Measurements from ENCODE around the gene DHRS12. TPM values are rescaled to one million over a fixed set of nuclear protein-coding genes. Genes with fewer than 3 reads are reported as not detected.

Gene DHRS12, protein sequence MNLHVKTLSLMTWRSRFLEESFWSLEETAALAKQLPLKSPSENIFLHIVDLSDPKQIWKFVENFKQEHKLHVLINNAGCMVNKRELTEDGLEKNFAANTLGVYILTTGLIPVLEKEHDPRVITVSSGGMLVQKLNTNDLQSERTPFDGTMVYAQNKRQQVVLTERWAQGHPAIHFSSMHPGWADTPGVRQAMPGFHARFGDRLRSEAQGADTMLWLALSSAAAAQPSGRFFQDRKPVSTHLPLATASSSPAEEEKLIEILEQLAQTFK
- 5.4 and 17.8 TPM in 2 replicates for polyA plus RNA-seq (2014; cell fraction: cytosol; rRNA removed)
- polyA plus RNA-seq (2014; cell fraction: nucleus; rRNA removed) = 3.5 and 4.6 TPM in 2 replicates

DNA sequence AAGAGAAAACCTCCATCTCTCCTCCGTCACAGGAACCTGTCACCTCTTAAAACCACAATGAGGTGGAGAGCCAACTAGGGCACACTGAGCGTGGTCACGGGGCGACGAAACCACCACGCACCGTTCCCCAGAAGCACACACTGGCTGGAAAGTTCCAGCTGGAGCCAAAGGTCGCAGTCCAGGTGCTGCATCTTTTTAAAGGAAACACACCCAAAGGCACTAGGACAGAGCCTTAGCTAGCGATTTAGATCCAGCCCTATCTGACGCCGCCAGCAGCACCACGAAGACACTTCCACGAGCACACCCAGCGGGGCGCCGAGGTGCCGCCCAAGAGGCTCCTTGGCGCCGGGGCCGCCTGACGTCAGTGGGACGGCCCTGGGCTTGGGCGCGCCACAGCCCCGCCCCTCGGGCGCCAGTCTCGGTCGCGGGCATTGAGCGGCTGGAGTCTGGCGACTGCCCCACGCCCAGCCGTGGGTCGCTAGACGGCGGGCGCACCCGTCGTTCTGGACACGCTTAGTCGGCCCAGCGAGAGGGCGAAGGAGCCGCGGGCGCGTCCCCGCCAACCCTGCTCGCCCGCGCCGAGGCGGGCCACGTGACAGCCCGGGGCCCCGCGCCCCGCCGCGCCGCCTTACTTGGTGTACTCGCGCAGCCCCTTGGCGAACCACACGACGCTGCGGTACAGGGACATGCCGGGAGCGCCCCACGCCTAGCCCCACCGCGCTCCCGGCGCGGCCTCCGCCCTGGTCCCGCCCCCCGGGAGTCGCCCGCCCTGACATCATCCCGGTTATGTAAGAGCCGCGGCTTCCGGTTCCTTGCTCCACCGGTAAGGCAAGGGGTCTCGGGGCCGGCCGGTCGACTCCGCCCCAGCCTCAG is at the start of gene DHRS12:
TSS of gene DHRS12 (minus strand) at position 742 of the 873 bp plus-strand sequence. CDS start 4,504 bp downstream, outside the sequence.
- DNase-seq (ENCODE audit: low spot score) = peak; percentile 80

DNA sequence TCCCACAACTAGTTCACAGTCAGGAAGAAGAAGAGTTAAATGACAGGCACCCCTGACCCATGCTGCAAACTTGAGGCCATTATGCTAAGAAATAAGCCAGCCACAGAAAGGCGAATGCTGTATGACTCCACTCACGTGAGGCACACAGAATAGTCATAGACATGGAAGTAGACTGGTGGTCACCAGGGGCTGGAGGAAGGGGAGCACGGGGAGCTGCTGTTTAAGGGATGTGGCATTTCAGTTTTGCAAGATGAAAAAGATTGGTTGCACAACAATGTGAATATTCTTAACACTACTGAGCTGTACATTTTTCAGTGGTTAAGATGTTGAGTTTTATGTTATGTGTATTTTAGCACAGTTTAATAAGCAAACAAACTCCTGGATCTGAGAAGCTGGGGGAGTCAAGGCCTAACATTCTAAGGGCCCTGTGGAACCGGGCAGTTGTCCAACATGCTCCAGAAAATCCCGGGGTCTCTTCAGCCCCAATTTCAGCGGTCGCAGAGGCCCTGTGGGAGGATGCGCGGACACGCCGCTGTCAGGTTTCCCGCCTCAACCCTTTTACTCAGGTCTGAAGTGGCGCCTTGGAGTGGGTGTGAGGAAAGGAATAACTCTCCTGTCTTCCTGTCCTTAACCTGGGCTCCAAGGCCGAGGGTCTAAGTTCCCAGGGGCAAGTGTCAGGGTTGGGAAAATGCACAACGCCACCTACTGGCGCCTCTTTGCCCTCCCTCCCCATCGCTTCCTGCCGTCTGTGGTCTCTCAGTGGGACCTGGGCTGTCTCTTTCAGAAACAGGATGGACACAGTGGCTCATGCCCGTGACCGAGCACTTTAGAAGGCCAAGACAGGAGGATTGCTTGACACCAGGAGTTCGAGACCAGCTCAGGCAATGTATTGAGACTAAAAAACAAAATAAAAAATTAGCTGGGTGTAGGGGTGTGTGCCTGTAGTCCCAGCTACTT is 45.5 kb upstream of the DHRS12 start:
- DNase-seq (ENCODE audit: low spot score) = peak; percentile 54

DNA sequence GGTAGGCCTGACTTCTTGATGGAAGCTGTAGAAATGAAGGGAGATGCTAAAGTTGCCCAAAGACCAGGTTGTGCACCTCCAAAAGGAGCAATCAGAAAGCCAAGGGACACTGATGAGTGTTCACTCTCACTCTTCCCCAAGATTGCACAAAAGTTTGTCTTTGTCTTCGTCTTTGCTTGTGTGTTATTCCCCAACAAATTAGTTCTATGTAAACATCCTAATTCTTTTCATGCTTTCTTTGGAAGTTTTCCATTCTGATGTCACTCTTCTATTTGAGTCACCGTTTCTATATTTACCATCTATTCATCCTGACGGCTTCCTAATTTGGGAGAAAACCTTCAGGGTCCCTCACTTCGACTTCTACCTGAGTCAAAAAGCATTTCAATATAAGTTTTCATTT is 44.7 kb upstream of the DHRS12 start:
- DNase-seq (ENCODE audit: low spot score) = no peak

DNA sequence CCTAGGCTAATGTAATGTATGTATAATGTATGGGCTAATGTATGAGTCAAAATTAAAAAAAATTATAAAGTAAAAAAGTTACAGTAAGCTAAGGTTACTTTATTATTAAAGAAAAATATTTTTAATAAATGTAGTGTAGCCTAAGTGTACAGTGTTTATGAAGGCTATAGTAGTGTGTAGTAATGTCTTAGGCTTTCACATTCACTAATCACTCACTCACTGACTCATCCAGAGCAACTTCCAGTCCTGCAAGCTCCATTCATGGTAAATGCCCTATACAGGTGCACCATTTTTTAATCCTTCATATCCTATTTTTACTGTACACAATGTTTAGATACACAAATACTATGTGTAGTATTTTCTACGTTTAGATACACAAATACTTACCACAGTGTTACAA is 42.8 kb upstream of the DHRS12 start:
- DNase-seq (ENCODE audit: low spot score) = no peak

DNA sequence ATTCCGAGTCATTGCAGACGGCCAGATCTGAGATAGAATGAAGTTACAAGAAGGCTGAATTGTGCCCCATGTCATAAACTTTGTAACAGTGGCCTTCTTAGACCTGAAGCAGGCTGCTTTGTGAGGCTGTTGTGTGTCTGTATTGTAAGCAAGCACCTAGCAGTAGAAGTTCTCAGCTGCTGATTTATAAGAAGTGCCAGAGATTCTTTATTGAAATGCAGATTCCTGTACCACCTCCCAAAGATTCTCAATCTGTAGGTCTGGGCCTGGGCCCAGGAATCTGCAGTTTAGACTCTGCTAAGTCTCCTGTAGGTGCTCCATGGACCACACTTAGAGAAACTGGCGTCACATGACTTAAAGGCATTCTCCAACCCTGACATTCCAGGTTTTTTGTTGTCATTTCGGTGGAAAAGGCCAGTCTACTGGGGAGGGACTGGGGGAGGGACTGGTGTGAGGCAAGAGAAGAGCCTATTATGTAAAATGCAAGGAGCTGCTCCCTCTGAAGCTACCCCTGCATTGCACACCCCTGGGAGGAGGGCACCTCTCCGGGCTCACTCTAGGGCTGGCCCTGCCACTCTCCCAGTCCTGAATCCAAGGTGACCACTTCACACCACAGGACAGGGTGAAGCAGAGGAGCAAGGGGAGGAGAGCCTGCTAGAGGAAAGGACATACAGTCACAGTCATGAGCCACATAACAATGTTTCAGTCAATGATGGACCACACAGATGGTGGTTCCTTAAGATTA is 41.8 kb upstream of the DHRS12 start:
- DNase-seq (ENCODE audit: low spot score) = no peak

DNA sequence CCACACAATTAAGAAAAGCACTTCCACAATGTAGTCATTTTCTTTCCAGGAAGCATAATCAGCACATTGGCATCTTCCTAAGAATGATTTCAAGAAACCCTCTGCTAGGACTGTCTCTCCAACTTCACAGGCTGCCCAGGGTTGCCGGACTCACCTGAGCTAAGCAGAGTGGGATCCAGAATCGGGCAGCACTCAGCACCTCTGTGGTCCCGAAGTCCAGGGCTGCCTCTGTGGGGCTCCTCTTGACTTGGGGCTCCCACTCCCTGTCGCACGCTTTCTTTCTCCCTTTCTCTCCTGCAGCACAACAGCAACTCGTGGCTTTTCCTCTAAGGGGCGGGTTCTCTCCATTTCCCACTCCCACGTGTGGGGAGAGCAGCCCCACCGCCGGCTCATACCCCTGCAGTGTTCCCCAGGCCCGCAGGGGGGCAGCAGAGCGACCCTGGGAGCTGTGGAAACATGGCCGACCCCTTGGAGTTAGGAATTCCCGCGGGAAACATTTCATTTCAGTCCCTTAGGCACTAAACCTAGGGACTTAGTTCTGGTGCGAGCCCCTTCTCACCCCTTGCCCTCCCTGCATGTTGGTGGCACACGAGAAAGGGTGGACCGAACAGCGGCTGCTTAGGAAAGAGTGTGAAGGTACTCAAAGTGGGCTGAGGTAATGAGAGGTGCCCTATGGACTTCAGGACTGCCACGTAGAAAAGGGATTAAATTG is 41.1 kb upstream of the DHRS12 start, which contains the start of gene TMEM272:
TSS of gene TMEM272 (minus strand) at position 316 of the 712 bp plus-strand sequence. CDS start 6,647 bp downstream, outside the sequence.
- DNase-seq (ENCODE audit: low spot score) = peak; percentile 75

DNA sequence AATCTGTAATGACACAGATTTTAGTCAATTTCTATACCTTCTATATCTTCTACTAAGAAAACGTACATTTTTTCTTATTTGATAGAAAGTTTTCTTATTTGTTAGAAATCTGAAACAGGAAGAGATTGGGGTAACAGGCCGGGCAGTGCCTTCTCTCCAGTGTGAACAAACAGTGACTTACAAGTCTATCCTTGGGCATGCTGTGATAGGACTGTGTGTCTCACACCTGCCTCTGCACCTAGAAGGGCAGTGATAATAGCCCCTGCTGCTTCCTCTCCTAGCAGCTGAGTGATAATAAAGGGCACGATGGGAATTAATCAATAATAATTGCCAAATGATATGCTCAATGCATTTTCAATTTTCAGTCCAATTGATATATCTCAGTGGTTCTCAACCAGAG is 39.6 kb upstream of the DHRS12 start:
- no peak for DNase-seq (ENCODE audit: low spot score)

DNA sequence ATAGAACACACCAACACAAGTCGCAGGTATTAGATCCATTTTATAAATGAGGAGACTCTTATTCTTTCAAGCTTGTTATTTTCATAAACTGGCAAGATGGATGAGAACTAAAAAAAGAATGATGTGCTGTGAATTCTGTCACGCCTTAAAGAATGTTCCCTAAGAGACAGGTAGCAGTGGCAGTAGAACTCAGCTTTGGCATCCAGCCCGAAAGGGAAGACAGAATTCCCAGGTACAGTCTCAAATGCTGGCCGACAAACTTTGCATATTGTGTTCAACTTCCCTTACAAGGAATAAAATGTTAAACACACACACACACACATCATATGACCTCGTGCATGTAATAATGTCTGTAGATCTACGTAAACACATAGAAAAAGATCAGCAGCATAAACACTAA is 37.8 kb upstream of the DHRS12 start:
- no peak for DNase-seq (ENCODE audit: low spot score)

DNA sequence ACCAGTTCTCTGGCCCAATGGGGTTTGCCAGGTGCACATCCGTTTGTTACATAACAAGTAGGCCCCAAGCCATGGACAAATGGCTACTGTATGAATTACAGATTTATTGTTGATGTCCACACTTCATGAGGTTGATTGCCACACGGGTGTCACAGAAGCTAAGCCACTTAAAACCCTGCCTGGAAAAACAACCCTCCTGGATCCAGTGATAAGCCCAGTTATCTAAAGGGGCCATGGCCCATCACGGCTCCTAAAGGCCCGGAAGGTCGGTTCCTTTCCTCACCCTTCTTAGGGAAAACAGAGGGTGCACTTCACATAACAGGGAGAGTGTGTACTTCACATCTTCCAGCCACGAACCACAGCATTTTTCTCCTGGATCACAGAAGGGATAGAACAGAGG is 37.0 kb upstream of the DHRS12 start:
- DNase-seq (ENCODE audit: low spot score) = no peak

DNA sequence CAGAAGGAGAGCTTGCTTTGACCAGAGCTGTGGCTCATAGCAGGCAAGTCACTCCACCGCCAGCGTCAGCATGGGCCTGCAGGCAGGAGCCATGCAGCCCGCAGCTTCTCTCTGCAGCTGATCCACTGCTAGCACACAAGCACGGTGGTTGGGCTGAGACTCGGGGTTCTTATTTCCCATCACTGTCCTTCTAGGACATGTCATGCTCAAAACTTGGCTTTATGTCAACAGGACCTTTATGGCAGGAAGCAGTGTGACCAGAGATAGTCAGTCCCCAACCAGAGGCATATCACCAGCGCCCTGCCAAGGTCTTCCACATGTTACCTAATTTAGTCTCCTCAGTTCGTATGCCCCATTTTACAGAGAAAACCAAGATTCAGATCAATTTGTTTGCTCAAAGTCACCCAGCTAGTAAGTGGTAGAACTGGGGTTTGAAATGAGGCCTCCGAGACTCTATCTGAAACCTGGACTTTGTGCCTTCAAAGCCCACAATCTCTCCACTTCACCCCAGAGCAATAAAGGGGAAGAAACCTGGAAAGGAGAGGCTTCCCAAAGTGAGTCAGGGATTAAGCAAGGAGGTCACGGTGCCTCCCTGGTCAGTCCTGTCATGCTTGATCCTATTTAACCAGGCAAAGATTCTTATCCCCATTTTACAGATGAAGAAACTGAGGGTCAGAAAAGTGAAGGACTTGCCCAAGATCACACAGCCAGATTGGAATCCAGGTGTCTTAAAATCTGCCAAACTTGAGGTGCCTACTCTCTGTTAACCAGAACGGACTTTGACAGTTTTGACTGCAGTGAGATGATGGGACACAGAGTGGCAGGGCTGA is 36.0 kb upstream of the DHRS12 start:
- DNase-seq (ENCODE audit: low spot score) = no peak

DNA sequence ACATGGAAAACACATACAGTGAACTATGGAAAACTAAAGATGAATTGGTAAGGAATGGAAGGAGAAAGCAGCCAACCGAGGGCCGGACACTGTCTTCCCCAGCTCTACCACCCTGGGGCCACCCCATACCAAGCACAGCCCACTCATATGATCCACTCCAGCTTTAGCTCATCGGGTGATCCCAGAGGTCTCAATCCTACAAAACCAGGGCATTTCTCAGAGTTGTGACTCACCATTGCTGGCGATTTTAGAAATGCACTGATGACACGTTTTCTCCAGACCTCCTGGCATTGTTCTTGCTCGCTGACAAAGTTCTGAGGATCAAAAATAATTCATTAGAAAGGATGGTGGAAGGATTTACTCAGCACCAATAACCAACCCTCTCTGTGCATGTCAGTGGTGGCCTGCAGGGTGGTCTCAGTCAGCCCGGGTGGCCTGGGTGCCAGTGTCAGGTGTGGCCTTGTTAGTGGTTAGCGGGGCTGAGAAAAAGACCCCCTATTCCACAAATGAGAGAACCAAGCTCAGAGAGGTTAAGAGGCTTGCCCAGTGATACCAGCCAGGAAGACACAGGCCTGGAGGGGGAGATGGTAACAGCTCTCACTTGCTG is 34.4 kb upstream of the DHRS12 start:
- no peak for DNase-seq (ENCODE audit: low spot score)

DNA sequence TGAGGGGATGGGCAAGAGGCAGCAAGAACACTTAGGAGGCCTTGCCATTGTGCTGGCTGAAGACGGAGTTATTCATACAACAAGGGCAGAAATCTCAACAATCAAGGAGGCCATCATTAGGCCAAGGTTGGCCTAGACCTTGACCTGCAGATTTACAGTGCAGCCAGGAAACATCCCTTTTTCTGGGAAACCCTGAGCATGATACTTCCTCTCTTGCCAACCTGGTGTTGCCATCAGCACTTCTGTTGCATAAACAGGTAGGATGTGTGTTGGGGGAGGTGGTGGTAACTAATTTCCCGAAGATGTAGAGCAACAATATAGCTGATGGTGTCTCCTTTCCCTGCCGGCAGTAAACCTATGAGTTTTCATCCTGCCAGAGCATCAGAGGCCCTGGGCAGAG is 33.1 kb upstream of the DHRS12 start:
- DNase-seq (ENCODE audit: low spot score) = no peak

DNA sequence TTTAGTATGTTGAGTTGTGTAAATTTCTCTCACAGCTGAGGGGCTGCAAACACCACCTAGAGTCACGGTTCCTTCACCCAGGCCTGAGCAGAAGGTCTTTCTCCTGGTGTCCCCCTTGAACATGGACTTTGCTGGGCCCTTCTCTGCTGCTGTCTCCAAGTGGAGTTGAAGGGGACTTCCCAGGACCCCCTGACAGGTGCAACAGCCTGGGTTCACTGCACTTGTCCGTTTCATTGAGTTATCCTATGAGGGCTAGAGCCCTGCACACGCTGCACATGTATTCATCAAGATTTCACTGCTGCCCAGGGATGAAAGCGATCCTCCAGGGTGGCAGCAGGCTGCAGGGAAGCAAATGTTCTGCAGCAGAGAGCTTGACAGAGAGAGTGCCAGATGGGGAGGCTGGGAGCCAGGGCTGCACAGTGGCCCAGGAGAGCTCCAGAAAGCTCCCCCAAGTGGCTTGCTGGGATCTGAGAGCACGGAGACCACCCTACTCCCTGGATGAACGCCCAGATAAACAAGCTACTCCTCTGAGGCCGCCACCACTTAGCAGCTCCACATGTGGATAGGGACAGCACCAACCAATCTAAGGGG is 30.7 kb upstream of the DHRS12 start:
- no peak for DNase-seq (ENCODE audit: low spot score)

DNA sequence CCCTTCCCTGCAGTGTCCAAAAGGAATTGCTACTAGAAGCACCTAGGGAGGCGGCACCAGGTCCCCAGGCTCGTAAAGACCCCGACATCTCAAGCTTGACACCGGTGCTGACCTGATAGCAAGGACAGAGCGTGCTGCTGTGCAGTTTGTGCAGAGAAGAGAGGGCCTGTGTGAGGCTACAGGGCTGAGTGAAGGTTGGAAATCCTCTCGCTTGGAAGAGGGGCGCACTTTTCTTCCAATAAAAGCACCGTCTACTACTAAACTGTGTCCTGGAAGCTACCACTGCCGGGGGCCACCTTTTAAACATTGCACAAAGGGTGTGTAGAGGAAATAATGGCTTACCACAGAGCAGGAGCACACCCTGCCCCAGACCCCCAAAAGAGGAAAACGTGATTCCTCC is 30.0 kb upstream of the DHRS12 start:
- no peak for DNase-seq (ENCODE audit: low spot score)

DNA sequence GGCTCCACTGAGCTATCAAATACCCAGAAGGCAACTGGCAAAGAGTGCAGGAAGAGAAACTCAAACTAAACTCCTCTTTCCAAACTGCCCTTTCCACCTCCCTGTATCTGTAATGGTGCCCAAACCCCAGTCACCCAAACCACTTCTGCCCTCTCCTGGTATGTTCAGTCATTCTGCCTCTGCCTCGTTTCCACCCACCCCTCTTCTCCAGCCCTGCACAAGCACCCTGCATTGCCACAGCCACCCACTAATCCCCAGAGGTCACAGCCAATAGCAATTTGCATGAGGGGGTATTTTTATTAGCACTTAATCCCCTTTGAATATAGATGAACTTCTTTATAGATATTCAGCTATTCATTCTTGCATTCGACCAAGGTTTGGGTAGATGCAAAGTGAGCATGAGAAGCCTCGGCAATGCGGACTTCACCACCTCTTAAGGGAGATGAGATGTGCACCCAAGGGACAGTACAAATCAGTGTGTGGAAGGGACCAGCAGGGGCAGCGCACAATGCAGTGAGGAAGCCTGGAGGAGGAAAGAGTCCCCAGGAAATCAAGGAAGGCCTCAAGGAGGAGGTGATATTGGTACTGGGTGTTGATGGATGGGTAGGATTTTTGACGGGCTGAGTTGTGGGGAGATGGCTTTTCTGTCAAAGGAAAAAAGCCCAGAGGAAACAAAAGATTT is 28.6 kb upstream of the DHRS12 start:
- DNase-seq (ENCODE audit: low spot score) = no peak

DNA sequence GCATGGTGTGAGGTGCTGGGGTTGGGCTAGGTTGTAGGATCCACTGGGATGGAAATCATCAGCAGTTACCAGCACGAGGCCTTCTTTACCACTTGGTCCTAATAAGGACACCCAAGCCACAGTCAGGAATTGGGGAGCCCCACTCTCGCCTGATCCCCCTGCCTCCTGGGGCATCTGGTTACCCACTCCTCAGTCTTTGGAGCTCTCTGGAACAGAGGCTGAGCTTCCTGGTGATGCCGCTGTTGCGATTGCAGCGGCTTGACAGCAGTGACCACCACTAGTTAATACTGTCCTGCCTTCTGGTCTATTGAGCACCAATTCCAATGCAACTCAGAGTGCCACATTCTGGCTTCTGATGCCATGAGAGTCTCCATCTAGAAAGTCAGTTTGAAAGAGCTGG is 27.6 kb upstream of the DHRS12 start:
- DNase-seq (ENCODE audit: low spot score) = no peak

DNA sequence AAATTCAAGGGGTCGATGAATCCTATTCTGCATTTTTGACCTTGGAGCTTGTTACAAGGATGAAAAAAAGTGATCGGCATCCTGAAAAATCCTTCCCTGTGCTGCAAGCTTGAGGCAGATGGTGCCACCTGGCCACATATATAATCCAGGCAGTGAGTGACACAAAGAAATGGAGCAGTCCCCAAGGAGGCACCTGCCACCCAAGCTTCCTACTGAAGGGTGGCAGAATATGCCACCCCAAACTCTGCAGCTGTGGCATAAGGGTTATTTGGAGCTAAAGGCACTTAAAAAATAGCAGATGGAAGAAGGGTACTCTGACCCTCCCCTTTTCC is 25.6 kb upstream of the DHRS12 start:
- DNase-seq (ENCODE audit: low spot score) = no peak

All from SK-N-DZ (cell line).